Esophagus (tissue), 2 donors: ENCODE results near the gene TACC2. TPM values are rescaled to one million over a fixed set of nuclear protein-coding genes. Genes with fewer than 3 reads are reported as not detected.

Experiments
- H3K27ac ChIP-seq, 2 donors: one replicate each; pipeline ENCODE4 v1.5.1; 2013; ENCODE audit warnings: low read depth in 2 of 2, mild to moderate bottlenecking in 2 of 2, inconsistent platforms in 1 of 2, low read length in 1 of 2, moderate library complexity in 1 of 2
- H3K27me3 ChIP-seq, 2 donors: one replicate each; pipeline ENCODE4 v1.6.1; 2013; ENCODE audit warnings: low read length in 2 of 2, control low read depth in 1 of 2, mild to moderate bottlenecking in 1 of 2; ENCODE audit not compliant: insufficient read depth in 2 of 2, control insufficient read depth in 1 of 2
- H3K36me3 ChIP-seq, 2 donors: one replicate each; pipeline ENCODE4 v1.6.1; 2013; ENCODE audit warnings: low read length in 1 of 2; ENCODE audit not compliant: control insufficient read depth in 2 of 2, insufficient read depth in 2 of 2
- H3K4me1 ChIP-seq, 2 donors: one replicate each; pipeline ENCODE4 v1.6.1; 2013; ENCODE audit warnings: low read length in 1 of 2; ENCODE audit not compliant: control insufficient read depth in 2 of 2, insufficient read depth in 2 of 2
- H3K4me3 ChIP-seq, 2 donors: one replicate each; pipeline ENCODE4 v1.5.1; 2013; ENCODE audit warnings: low read length in 2 of 2, mild to moderate bottlenecking in 2 of 2, low read depth in 1 of 2, moderate library complexity in 1 of 2
- H3K9me3 ChIP-seq, 2 donors: one replicate each; pipeline ENCODE4 v1.6.1; 2013; ENCODE audit warnings: mild to moderate bottlenecking in 2 of 2, low read depth in 1 of 2, low read length in 1 of 2, moderate library complexity in 1 of 2; ENCODE audit not compliant: control insufficient read depth in 2 of 2, insufficient read depth in 1 of 2
- WGBS, 2 donors: extraction: QIAGEN DNeasy Blood & Tissue Kit; methylation state at CpG; one replicate each; pipeline ENCODE4 v1.1.7; 2013; 5-methylcytosine and 5-hydroxymethylcytosine counted together
- polyA plus RNA-seq, 2 donors: library from polyadenylated mRNA; stranded (reverse); fragments of 200-250 nt; gene quantifications; one replicate each; pipeline ENCODE4 v1.2.3, GENCODE V29; 2013
- donor health status: healthy with polysubstance abuse.
- donor health status: Bipolar disorder and iron deficiency.

Gene TACC2, protein sequence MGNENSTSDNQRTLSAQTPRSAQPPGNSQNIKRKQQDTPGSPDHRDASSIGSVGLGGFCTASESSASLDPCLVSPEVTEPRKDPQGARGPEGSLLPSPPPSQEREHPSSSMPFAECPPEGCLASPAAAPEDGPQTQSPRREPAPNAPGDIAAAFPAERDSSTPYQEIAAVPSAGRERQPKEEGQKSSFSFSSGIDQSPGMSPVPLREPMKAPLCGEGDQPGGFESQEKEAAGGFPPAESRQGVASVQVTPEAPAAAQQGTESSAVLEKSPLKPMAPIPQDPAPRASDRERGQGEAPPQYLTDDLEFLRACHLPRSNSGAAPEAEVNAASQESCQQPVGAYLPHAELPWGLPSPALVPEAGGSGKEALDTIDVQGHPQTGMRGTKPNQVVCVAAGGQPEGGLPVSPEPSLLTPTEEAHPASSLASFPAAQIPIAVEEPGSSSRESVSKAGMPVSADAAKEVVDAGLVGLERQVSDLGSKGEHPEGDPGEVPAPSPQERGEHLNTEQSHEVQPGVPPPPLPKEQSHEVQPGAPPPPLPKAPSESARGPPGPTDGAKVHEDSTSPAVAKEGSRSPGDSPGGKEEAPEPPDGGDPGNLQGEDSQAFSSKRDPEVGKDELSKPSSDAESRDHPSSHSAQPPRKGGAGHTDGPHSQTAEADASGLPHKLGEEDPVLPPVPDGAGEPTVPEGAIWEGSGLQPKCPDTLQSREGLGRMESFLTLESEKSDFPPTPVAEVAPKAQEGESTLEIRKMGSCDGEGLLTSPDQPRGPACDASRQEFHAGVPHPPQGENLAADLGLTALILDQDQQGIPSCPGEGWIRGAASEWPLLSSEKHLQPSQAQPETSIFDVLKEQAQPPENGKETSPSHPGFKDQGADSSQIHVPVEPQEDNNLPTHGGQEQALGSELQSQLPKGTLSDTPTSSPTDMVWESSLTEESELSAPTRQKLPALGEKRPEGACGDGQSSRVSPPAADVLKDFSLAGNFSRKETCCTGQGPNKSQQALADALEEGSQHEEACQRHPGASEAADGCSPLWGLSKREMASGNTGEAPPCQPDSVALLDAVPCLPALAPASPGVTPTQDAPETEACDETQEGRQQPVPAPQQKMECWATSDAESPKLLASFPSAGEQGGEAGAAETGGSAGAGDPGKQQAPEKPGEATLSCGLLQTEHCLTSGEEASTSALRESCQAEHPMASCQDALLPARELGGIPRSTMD (N-terminal part only)
- 10 to 100 TPM; 47.8 to 51.8 TPM for polyA plus RNA-seq

- Histone ChIP-seq H3K27ac (peak within 1 kb of the TSS; percentile 80 to 86), H3K4me1 (peaks cover 0 to 5% of the 10 kb centered on the region in 2 donors)
Observed at GRCh38 chr10:121988361-121989324, at the start of gene TACC2. TSS of gene TACC2 (plus strand) at chr10:121989163. CDS start at chr10:122021982, 32,819 bp downstream.

GRCh38 chr10:121941532-121941931 lies 47.4 kb upstream of the TACC2 start:
- Histone ChIP-seq H3K4me1 (no peaks in the 10 kb centered on the region), H3K9me3 (no peaks in the 10 kb centered on the region), H3K4me3 (no peak overlapping the region), H3K27ac (no peak overlapping the region), H3K36me3 (no peaks in the 10 kb centered on the region), H3K27me3 (no peaks in the 10 kb centered on the region)
- whole genome bisulfite sequencing, 2 donors, result 76 to 80% methylated on average over 3 of the region's 3 CpGs

More at GRCh38 chr10:121988361-121989324, at the start of gene TACC2:
- Histone ChIP-seq H3K36me3 (no peaks in the 10 kb centered on the region), H3K9me3 (peaks cover 4 to 5% of the 10 kb centered on the region in 2 donors), H3K4me3 (no peak within 1 kb of the TSS), H3K27me3 (no peaks in the 10 kb centered on the region)
- 75 to 79% methylated on average over 15 of the region's 15 CpGs for whole genome bisulfite sequencing, 2 donors

- Histone ChIP-seq H3K36me3 (no peaks in the 10 kb centered on the region), H3K9me3 (no peaks in the 10 kb centered on the region), H3K4me1 (no peaks in the 10 kb centered on the region), H3K4me3 (no peak overlapping the region), H3K27ac (no peak overlapping the region), H3K27me3 (no peaks in the 10 kb centered on the region)
- WGBS, 2 donors, result 66 to 86% methylated on average over 2 of the region's 2 CpGs
Observed at GRCh38 chr10:121942749-121943416, 46.1 kb upstream of the TACC2 start.

DNA sequence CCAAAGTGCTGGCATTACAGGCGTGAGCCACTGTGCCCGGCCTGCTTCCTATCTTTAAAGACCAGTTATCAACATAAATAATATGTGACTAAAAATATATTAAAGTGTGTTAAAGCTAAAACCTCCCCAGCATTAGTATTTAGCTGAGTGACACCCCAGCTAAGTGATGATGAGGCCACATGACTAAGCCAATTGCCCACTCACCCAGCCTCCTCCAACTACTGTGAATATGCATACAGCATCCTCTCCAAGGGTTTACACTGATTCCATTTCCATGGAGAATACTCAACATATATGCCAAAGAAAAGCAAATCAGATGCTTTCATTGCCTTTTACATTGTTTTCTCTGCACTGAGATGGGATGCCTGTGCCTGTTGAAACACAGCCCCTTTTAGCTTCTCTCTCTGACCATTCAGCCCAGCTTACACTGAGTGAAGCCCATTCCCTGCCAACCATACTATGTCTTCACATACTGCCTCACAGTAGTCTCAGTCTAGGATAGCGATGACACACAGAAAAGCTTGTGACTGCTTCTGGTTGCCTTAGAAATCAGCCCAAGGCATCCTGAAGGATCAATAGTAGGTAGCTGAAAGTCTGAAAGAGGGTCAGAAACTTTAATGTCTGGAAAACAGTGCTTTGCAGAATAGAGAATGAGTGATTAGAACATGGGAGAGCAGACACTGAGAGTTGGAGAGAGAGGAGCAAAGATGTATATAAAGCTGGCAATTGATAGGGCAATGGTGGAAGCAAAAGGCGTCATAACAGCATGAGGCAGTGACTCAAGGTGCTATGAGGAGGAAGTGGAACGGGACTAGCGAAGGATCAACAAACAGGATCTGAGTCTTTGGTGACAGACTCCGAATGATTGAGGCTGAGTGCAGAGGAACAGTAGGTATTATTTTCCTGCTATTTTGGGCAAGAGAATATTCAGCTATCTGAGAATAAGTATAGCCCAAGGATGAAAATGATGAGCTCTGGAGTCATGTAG lies 41.3 kb upstream of the TACC2 start:
- Histone ChIP-seq H3K27ac (no peak overlapping the region), H3K4me1 (no peaks in the 10 kb centered on the region), H3K4me3 (no peak overlapping the region), H3K9me3 (no peaks in the 10 kb centered on the region), H3K27me3 (no peaks in the 10 kb centered on the region), H3K36me3 (no peaks in the 10 kb centered on the region)
- 81 to 82% methylated on average over 7 of the region's 7 CpGs for WGBS, 2 donors

DNA sequence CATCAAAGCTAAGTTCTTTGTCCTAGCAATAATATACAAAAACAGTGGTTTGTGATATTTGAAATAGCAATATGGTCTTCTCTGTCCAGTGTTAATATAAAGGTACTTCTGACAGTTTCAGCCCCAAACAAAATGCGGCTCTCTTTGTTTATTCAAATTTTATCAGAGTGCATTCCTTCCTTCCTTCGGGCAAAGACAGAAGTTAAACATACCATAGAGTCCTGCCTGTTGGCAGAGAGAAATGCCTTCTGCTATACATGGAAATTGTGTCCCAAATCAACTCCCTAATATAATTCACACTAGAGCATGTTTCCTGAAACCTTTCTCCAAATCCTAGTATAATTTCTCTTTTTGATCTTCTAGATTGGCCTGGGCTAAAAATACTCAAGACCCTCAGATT lies 39.9 kb upstream of the TACC2 start:
- WGBS, 2 donors, result 43 to 52% methylated on average over 2 of the region's 2 CpGs
- no peaks in the 10 kb centered on the region for H3K36me3 ChIP-seq
- H3K27me3 ChIP-seq, result no peaks in the 10 kb centered on the region
- no peaks in the 10 kb centered on the region for H3K9me3 ChIP-seq
- no peaks in the 10 kb centered on the region for H3K4me1 ChIP-seq
- no peak overlapping the region for H3K4me3 ChIP-seq
- H3K27ac ChIP-seq, result no peak overlapping the region

DNA sequence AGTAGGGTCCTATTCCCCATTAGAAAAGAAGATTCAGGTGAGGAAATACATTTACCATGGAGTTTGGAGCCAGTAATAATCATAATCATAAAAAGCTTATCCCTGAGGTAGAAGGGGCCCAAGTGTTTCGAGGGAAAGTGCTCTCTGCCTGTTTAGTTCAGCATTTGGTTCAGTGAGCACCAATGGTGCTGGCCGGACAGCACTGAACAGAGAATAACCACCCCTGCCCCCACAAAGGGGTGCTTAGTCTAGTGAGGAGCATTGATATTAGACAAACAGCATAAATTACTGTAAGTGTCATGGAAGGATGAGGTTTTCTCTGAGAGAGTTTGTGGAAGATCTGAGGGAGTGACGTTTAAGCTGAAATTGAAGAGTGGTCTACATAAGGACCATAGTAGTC lies 39.5 kb upstream of the TACC2 start:
- 76 to 88% methylated on average over 3 of the region's 3 CpGs for WGBS, 2 donors

GRCh38 chr10:121952226-121952625 lies 36.7 kb upstream of the TACC2 start:
- no peak overlapping the region for H3K4me3 ChIP-seq
- no peaks in the 10 kb centered on the region for H3K9me3 ChIP-seq
- H3K27me3 ChIP-seq, result no peaks in the 10 kb centered on the region
- H3K27ac ChIP-seq, result no peak overlapping the region
- H3K36me3 ChIP-seq, result peaks cover 0 to 4% of the 10 kb centered on the region in 2 donors
- WGBS, 2 donors, result 88 to 97% methylated on average over 5 of the region's 5 CpGs
- no peaks in the 10 kb centered on the region for H3K4me1 ChIP-seq

More for the DNA sequence above, 39.5 kb upstream of the TACC2 start:
- H3K36me3 ChIP-seq, result no peaks in the 10 kb centered on the region
- no peak overlapping the region for H3K27ac ChIP-seq
- no peaks in the 10 kb centered on the region for H3K27me3 ChIP-seq
- no peaks in the 10 kb centered on the region for H3K9me3 ChIP-seq
- no peak overlapping the region for H3K4me3 ChIP-seq
- no peaks in the 10 kb centered on the region for H3K4me1 ChIP-seq
